ENCODE data around the gene MESP1.

Gene MESP1

DNA sequence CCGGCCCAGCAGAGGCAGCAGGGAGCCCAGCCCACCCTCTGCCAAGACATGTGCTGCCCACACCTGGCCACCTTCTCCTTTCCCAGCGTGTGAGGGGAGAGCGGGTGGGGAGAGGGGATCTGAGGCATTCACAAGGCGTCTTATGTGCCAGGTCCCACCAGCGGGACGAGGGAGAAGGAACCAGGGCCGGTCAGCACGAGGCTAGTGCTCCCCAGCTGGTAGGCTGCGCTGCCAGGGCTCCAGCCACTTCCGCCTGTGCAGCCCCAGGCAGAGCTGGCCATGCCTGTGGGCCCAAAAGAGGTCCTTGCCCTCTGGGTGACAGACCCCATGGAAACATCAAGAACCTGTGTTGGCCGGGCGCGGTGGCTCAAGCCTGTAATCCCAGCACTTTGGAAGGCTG, 5.9 kb downstream of the MESP1 start:
- ATAC-seq (ENCODE audit: insufficient read depth, low read depth) (no peak), DNase-seq (no peak)
- Histone ChIP-seq H3K4me1 (ENCODE audit: insufficient read depth, low read length) (peaks cover 5% of the 10 kb centered on the region), H3K9ac (ENCODE audit: low read depth, low read length) (no peak overlapping the region), H3K4me3 (ENCODE audit: low read depth in 1 of 2, low read length in 2 of 2) (no peak overlapping the region), H2AFZ (ENCODE audit: low read depth, low read length) (no peak overlapping the region), H3K9me3 (ENCODE audit: insufficient read depth, low read length, severe bottlenecking) (no peaks in the 10 kb centered on the region), H3K27ac (ENCODE audit: low read length) (no peak overlapping the region), H3K79me2 (ENCODE audit: insufficient read depth, low read length) (no peaks in the 10 kb centered on the region), H4K20me1 (ENCODE audit: insufficient read depth, low read length) (no peaks in the 10 kb centered on the region), H3K36me3 (ENCODE audit: insufficient read depth, low read length) (no peaks in the 10 kb centered on the region), H3K27me3 (ENCODE audit: insufficient read depth, low read length, poor library complexity) (no peaks in the 10 kb centered on the region), H3K4me2 (ENCODE audit: insufficient read depth, low read length) (no peak overlapping the region)
- no peak for TF ChIP-seq EZH2 (IDR thresholded peaks at IDR 0.05; ENCODE audit: borderline replicate concordance, low read depth, low read length, severe bottlenecking)
- TF ChIP-seq, protein P1, sequence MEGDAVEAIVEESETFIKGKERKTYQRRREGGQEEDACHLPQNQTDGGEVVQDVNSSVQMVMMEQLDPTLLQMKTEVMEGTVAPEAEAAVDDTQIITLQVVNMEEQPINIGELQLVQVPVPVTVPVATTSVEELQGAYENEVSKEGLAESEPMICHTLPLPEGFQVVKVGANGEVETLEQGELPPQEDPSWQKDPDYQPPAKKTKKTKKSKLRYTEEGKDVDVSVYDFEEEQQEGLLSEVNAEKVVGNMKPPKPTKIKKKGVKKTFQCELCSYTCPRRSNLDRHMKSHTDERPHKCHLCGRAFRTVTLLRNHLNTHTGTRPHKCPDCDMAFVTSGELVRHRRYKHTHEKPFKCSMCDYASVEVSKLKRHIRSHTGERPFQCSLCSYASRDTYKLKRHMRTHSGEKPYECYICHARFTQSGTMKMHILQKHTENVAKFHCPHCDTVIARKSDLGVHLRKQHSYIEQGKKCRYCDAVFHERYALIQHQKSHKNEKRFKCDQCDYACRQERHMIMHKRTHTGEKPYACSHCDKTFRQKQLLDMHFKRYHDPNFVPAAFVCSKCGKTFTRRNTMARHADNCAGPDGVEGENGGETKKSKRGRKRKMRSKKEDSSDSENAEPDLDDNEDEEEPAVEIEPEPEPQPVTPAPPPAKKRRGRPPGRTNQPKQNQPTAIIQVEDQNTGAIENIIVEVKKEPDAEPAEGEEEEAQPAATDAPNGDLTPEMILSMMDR (IDR thresholded peaks at IDR 0.05; ENCODE audit: borderline replicate concordance, extremely low read depth, low read length, poor library complexity, severe bottlenecking) = no peak

DNA sequence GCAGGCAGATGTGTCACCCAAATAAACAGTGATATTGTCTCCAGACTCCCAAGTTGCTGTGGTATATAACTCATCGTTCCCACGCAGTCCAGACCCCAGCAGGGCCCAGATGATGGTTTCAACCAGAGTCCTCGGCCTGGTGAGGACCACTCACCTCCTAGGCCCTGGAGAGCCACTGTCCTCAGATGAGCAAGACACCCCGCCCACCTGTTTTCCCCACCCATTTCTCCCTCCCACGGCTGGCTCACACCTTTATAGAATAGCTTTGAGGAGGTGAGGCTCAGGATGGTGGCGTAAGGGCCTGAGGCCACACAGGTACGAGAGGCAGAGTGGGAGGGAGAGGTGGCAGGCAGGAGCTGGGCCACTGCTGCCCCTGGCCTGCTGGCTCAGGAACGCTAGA, 7.5 kb downstream of the MESP1 start:
- no peak for ATAC-seq (ENCODE audit: insufficient read depth, low read depth)
- Histone ChIP-seq H3K27me3 (ENCODE audit: insufficient read depth, low read length, poor library complexity) (no peaks in the 10 kb centered on the region), H3K4me2 (ENCODE audit: insufficient read depth, low read length) (no peak overlapping the region)

DNA sequence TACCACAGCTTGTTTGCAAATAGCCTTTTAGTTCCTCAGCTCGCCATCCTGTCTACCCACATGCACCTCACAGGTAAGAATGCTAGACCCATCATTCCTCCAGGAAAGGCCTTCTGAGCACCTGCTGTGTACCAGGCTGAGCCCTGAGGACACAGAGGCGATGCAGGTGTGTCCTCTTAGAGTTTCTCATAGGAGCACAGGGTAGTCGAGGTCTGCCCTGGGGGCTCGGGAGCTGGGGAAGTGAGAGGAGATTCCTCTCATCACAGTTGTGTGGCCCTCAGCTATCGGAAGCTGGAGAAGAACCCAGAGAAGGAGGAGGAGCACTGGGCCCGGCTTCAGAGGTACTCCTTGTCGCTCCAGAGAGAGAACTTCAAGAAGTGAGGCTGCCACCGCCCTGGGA, 8.0 kb downstream of the MESP1 start:
- no peak for TF ChIP-seq EZH2 (IDR thresholded peaks at IDR 0.05; ENCODE audit: borderline replicate concordance, low read depth, low read length, severe bottlenecking)
- TF ChIP-seq, protein P1 (IDR thresholded peaks at IDR 0.05; ENCODE audit: borderline replicate concordance, extremely low read depth, low read length, poor library complexity, severe bottlenecking) = no peak
- no peak overlapping the region for H3K27ac ChIP-seq (ENCODE audit: low read length)
- no peaks in the 10 kb centered on the region for H3K9me3 ChIP-seq (ENCODE audit: insufficient read depth, low read length, severe bottlenecking)
- H3K79me2 ChIP-seq (ENCODE audit: insufficient read depth, low read length) = no peaks in the 10 kb centered on the region
- no peaks in the 10 kb centered on the region for H3K27me3 ChIP-seq (ENCODE audit: insufficient read depth, low read length, poor library complexity)
- H4K20me1 ChIP-seq (ENCODE audit: insufficient read depth, low read length) = no peaks in the 10 kb centered on the region
- no peak overlapping the region for H3K4me3 ChIP-seq (ENCODE audit: low read depth in 1 of 2, low read length in 2 of 2)
- DNase-seq = no peak
- H3K4me2 ChIP-seq (ENCODE audit: insufficient read depth, low read length) = no peak overlapping the region
- H3K4me1 ChIP-seq (ENCODE audit: insufficient read depth, low read length) = peaks cover 3% of the 10 kb centered on the region; the same call in 1 of the 2 replicates
- H3K36me3 ChIP-seq (ENCODE audit: insufficient read depth, low read length) = no peaks in the 10 kb centered on the region
- H3K9ac ChIP-seq (ENCODE audit: low read depth, low read length) = no peak overlapping the region
- H2AFZ ChIP-seq (ENCODE audit: low read depth, low read length) = no peak overlapping the region
- ATAC-seq (ENCODE audit: insufficient read depth, low read depth) = no peak

More for the DNA sequence above, 7.5 kb downstream of the MESP1 start:
- no peaks in the 10 kb centered on the region for H3K9me3 ChIP-seq (ENCODE audit: insufficient read depth, low read length, severe bottlenecking)
- H3K9ac ChIP-seq (ENCODE audit: low read depth, low read length) = no peak overlapping the region
- no peaks in the 10 kb centered on the region for H3K36me3 ChIP-seq (ENCODE audit: insufficient read depth, low read length)
- no peak overlapping the region for H2AFZ ChIP-seq (ENCODE audit: low read depth, low read length)
- TF ChIP-seq, protein P1 (IDR thresholded peaks at IDR 0.05; ENCODE audit: borderline replicate concordance, extremely low read depth, low read length, poor library complexity, severe bottlenecking) = no peak
- TF ChIP-seq EZH2 (IDR thresholded peaks at IDR 0.05; ENCODE audit: borderline replicate concordance, low read depth, low read length, severe bottlenecking) = no peak
- no peaks in the 10 kb centered on the region for H4K20me1 ChIP-seq (ENCODE audit: insufficient read depth, low read length)
- H3K4me1 ChIP-seq (ENCODE audit: insufficient read depth, low read length) = peaks cover 3% of the 10 kb centered on the region; the same call in 1 of the 2 replicates
- DNase-seq = no peak
- H3K27ac ChIP-seq (ENCODE audit: low read length) = no peak overlapping the region
- no peak overlapping the region for H3K4me3 ChIP-seq (ENCODE audit: low read depth in 1 of 2, low read length in 2 of 2)
- no peaks in the 10 kb centered on the region for H3K79me2 ChIP-seq (ENCODE audit: insufficient read depth, low read length)

DNA sequence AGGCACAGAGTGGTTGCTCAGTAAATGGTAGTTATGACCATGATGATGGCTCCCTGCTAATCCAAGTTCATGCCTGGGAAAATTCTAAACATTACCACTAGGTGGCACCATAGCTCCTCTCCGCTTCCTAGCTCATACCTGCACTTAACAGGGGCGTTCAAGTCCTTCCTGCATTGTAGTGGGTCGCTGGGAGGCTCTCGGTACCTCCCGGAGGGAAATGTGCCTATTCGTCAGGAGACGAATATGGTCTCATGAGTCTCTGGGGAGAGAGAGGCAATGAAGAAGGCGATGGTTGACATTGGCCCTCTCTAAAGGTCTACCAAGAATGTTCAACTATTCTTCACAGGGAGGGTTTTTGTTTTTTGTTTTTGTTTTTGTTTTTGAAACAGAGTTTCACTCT, 10.9 kb downstream of the MESP1 start:
- Histone ChIP-seq H3K27ac (ENCODE audit: low read length) (no peak overlapping the region), H3K4me2 (ENCODE audit: insufficient read depth, low read length) (peak overlapping the region; percentile 73), H2AFZ (ENCODE audit: low read depth, low read length) (peak overlapping the region; percentile 86), H3K4me3 (ENCODE audit: low read depth in 1 of 2, low read length in 2 of 2) (peak overlapping the region in 1 of 2 experiments; percentile 50; a peak in 2 of 4 replicates), H3K36me3 (ENCODE audit: insufficient read depth, low read length) (no peaks in the 10 kb centered on the region), H3K9ac (ENCODE audit: low read depth, low read length) (no peak overlapping the region), H3K4me1 (ENCODE audit: insufficient read depth, low read length) (peaks cover 3% of the 10 kb centered on the region; the same call in 1 of the 2 replicates), H4K20me1 (ENCODE audit: insufficient read depth, low read length) (no peaks in the 10 kb centered on the region), H3K79me2 (ENCODE audit: insufficient read depth, low read length) (no peaks in the 10 kb centered on the region), H3K27me3 (ENCODE audit: insufficient read depth, low read length, poor library complexity) (peaks cover 3% of the 10 kb centered on the region), H3K9me3 (ENCODE audit: insufficient read depth, low read length, severe bottlenecking) (no peaks in the 10 kb centered on the region)
- ATAC-seq (ENCODE audit: insufficient read depth, low read depth) (peak; percentile 96), DNase-seq (peak; percentile 69)
- no peak for TF ChIP-seq EZH2 (IDR thresholded peaks at IDR 0.05; ENCODE audit: borderline replicate concordance, low read depth, low read length, severe bottlenecking)
- TF ChIP-seq, protein P1 (IDR thresholded peaks at IDR 0.05; ENCODE audit: borderline replicate concordance, extremely low read depth, low read length, poor library complexity, severe bottlenecking) = peak; percentile 87
